ENCODE measurements around the gene RPN2.

- TF ChIP-seq CTCF (conservative IDR thresholded peaks at IDR 0.05; ENCODE audit: low read depth, low read length) (no peak), EZH2 (IDR thresholded peaks at IDR 0.05; ENCODE audit: low read length, unreplicated experiment) (no peak)
Measured at GRCh38 chr20:37253087-37253486, 74.0 kb downstream of the RPN2 start.

Data from PC-3 (cell line).